Gastrocnemius medialis (tissue), 4 donors: Measurements from ENCODE around the gene PRKN. TPM values are rescaled to one million over a fixed set of nuclear protein-coding genes. Genes with fewer than 3 reads are reported as not detected.

Source experiments
- ATAC-seq, 2 donors: fragments of 150-250 bp; one replicate each; pipeline ENCODE4 v1.9.1; 2016
- DNase-seq, 2 donors: peaks; one replicate each; pipeline ENCODE4 v3.0.0-alpha.2; 2019
- H3K27ac ChIP-seq, 4 donors: fragments of 200-600 bp; sonication (generic); 1 replicate in 1 of 4; 2 replicates in 3 of 4; pipeline ENCODE4 v1.5.1; 2016 to 2018; ENCODE audit warnings: mild to moderate bottlenecking in 2 of 4, moderate library complexity in 1 of 4
- H3K27me3 ChIP-seq, 3 donors: fragments of 200-600 bp; sonication (generic) in 2 of 3; 1 replicate in 1 of 3; 2 replicates in 2 of 3; pipeline versions ENCODE4 v1.5.1 to v1.6.0; 2016 to 2019; ENCODE audit warnings: mild to moderate bottlenecking in 1 of 3, moderate library complexity in 1 of 3
- H3K36me3 ChIP-seq, 2 donors: fragments of 200-600 bp; sonication (generic) in 1 of 2; one replicate each; pipeline ENCODE4 v1.5.1; 2017 to 2018
- H3K4me1 ChIP-seq, 2 donors: fragments of 200-600 bp; sonication (generic) in 1 of 2; one replicate each; pipeline ENCODE4 v1.5.1; 2016 to 2017; ENCODE audit warnings: mild to moderate bottlenecking in 2 of 2
- H3K4me3 ChIP-seq, 4 donors: fragments of 200-600 bp; sonication (generic) in 3 of 4; 1 replicate in 1 of 4; 2 replicates in 3 of 4; pipeline ENCODE4 v1.5.1; 2016 to 2019; ENCODE audit warnings: mild to moderate bottlenecking in 2 of 4
- H3K9me3 ChIP-seq, 3 donors: fragments of 200-600 bp; sonication (generic) in 2 of 3; 1 replicate in 1 of 3; 2 replicates in 2 of 3; pipeline ENCODE4 v1.5.1; 2016 to 2019
- CTCF ChIP-seq, 5 experiments: fragments of 450-650 bp in 3 of 5; fragments of 200-600 bp in 2 of 5; sonication (generic) in 2 of 5; IDR thresholded peaks in 4 of 5; conservative IDR thresholded peaks in 1 of 5; 1 replicate in 4 of 5; 2 replicates in 1 of 5; pipeline ENCODE4 v1.5.1; 2016 to 2019; ENCODE audit warnings: antibody characterized with exemption in 5 of 5, mild to moderate bottlenecking in 3 of 5, moderate library complexity in 3 of 5
- POLR2A ChIP-seq, 2 donors: fragments of 450-650 bp; IDR thresholded peaks; one replicate each; pipeline ENCODE4 v1.6.1; 2017; ENCODE audit warnings: antibody characterized with exemption in 2 of 2, mild to moderate bottlenecking in 2 of 2, moderate library complexity in 2 of 2
- in situ Hi-C, 4 donors: fragments of 200-750 bp; cut with MboI; loops; one replicate each; pipeline versions ENCODE4 v1.15.0 to v1.8.0; 2017; ENCODE audit warnings: low sequenced_read_pairs in 4 of 4
- intact Hi-C: fragments of 100-400 bp; cut with DNase I; formaldehyde crosslinking; loops from one replicate; pipeline ENCODE4 v1.15.1; 2023; ENCODE audit warnings: low total_unique reads
- total RNA-seq, 4 donors: library from RNA; depleted of rRNA; stranded (reverse); fragments of >200 nt; gene quantifications; one replicate each; pipeline versions ENCODE4 v1.1.0 to v1.2.3, GENCODE V29; 2016

Gene PRKN
- total RNA-seq, 4 donors from 2014 or later: 8.4 to 21.6 (median 13.7) TPM

- ATAC-seq: no peak
- Histone ChIP-seq H3K36me3 (no peaks in the 10 kb centered on the region), H3K4me3 (no peak overlapping the region), H3K4me1 (no peaks in the 10 kb centered on the region), H3K27ac (no peak overlapping the region), H3K27me3 (no peaks in the 10 kb centered on the region), H3K9me3 (no peaks in the 10 kb centered on the region)
- TF ChIP-seq CTCF (IDR thresholded peaks at IDR 0.05 in 4 of 5, conservative IDR thresholded peaks at IDR 0.05 in 1 of 5) (no peak), POLR2A (IDR thresholded peaks at IDR 0.05) (no peak)
- in situ Hi-C loops (no loop called here), intact Hi-C loops (no loop called here)
- no peak for DNase-seq
These were observed 681.2 kb downstream of the PRKN start for GRCh38 chr6:162046324-162046723.

- H3K4me1 ChIP-seq: no peaks in the 10 kb centered on the region
- no peak for ATAC-seq
- intact Hi-C loops: no loop called here
These were observed 694.9 kb downstream of the PRKN start for GRCh38 chr6:162032620-162033019.

GRCh38 chr6:162029873-162030576 is 697.5 kb downstream of the PRKN start:
- H3K4me1 ChIP-seq: no peaks in the 10 kb centered on the region
- no peak overlapping the region for H3K27ac ChIP-seq
- intact Hi-C loops: no loop called here
- TF ChIP-seq CTCF (IDR thresholded peaks at IDR 0.05 in 4 of 5, conservative IDR thresholded peaks at IDR 0.05 in 1 of 5): no peak
- in situ Hi-C loops: no loop called here
- no peaks in the 10 kb centered on the region for H3K36me3 ChIP-seq
- no peak overlapping the region for H3K4me3 ChIP-seq
- DNase-seq: no peak
- H3K9me3 ChIP-seq: no peaks in the 10 kb centered on the region
- no peaks in the 10 kb centered on the region for H3K27me3 ChIP-seq
- no peak for ATAC-seq

More at GRCh38 chr6:162032620-162033019, 694.9 kb downstream of the PRKN start:
- Histone ChIP-seq H3K27me3 (no peaks in the 10 kb centered on the region), H3K4me3 (no peak overlapping the region), H3K27ac (no peak overlapping the region), H3K36me3 (no peaks in the 10 kb centered on the region), H3K9me3 (no peaks in the 10 kb centered on the region)
- in situ Hi-C loops: no loop called here
- TF ChIP-seq CTCF (IDR thresholded peaks at IDR 0.05 in 4 of 5, conservative IDR thresholded peaks at IDR 0.05 in 1 of 5) (no peak), POLR2A (IDR thresholded peaks at IDR 0.05) (no peak)
- DNase-seq: no peak

GRCh38 chr6:162026843-162027242 is 700.7 kb downstream of the PRKN start:
- H3K4me1 ChIP-seq: no peaks in the 10 kb centered on the region
- no peaks in the 10 kb centered on the region for H3K36me3 ChIP-seq
- no peak for DNase-seq
- ATAC-seq: no peak
- H3K27ac ChIP-seq: no peak overlapping the region
- H3K4me3 ChIP-seq: no peak overlapping the region
- H3K9me3 ChIP-seq: no peaks in the 10 kb centered on the region
- in situ Hi-C loops (no loop called here), intact Hi-C loops (no loop called here)
- no peaks in the 10 kb centered on the region for H3K27me3 ChIP-seq
- TF ChIP-seq CTCF (IDR thresholded peaks at IDR 0.05 in 4 of 5, conservative IDR thresholded peaks at IDR 0.05 in 1 of 5) (no peak), POLR2A (IDR thresholded peaks at IDR 0.05) (no peak)

- DNase-seq: no peak
- ATAC-seq: no peak
- Histone ChIP-seq H3K27ac (no peak overlapping the region), H3K27me3 (no peaks in the 10 kb centered on the region), H3K4me3 (no peak overlapping the region), H3K36me3 (no peaks in the 10 kb centered on the region), H3K9me3 (no peaks in the 10 kb centered on the region), H3K4me1 (no peaks in the 10 kb centered on the region)
- no peak for TF ChIP-seq CTCF (IDR thresholded peaks at IDR 0.05 in 4 of 5, conservative IDR thresholded peaks at IDR 0.05 in 1 of 5)
- TF ChIP-seq POLR2A (IDR thresholded peaks at IDR 0.05): no peak
- intact Hi-C loops: no loop called here
- in situ Hi-C loops: no loop called here
These were observed 701.5 kb downstream of the PRKN start for GRCh38 chr6:162026031-162026430.
